ENCODE measurements around the gene TANC1. TPM values are rescaled to one million over a fixed set of nuclear protein-coding genes. Genes with fewer than 3 reads are reported as not detected.

Gene TANC1
- total RNA-seq, 1 donor: 34.7 TPM

DNA sequence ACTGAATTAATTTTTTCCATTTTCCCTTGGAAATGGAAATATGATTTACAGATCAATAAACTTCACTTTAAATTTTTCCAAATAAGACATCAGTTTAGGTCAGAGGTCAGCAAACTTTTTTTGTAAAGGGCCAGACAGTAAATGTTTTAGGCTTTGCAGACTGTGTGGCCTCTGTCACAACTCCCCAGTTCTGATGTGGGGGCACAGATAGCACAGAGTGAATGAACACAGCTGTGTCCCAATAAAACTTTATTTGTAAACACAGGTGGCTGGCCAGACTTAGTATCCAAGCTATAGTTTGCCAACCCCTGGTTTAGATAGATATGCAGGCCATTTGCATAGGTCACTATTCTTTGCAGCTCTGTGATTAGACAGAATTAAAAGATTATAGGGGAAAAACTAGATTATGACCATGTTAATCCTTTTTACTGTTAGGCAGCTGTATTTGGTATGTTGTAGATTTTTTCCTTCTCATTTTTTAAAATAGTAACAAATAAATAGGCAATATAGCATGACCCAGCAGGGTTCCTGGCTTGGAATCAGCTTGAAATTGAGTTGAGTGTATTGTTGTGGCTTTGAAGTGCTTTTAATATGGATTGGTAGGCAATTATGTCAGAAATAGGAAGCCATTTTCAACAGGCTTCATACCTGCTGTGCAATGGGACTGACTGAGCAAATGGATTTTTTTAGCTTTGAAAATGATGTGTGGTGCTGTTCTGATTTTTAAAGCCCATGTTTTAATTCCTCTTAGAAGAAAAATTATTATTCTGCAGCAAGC is 258.4 kb downstream of the TANC1 start:
- H3K27ac ChIP-seq (ENCODE audit: low read depth, low read length): no peak overlapping the region

DNA sequence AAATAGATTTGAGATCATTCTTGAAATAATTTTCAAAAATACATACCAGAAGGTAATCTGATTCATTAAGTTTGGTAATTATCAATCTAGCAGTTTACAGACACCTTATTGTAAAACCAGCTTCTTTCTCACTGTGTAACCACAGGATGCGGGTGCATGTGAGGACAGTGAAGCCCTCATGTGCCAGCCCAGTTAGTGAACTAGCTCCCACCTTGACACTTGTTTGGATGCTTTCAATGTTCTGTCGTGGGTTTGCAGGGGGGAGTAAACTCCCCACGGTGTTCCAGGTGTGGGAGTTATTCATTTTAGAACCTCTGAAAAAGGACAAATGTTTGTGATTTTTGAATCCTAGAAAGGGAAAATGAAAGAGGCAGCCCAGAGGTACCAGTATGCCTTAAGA is 259.0 kb downstream of the TANC1 start:
- TF ChIP-seq, protein P1, sequence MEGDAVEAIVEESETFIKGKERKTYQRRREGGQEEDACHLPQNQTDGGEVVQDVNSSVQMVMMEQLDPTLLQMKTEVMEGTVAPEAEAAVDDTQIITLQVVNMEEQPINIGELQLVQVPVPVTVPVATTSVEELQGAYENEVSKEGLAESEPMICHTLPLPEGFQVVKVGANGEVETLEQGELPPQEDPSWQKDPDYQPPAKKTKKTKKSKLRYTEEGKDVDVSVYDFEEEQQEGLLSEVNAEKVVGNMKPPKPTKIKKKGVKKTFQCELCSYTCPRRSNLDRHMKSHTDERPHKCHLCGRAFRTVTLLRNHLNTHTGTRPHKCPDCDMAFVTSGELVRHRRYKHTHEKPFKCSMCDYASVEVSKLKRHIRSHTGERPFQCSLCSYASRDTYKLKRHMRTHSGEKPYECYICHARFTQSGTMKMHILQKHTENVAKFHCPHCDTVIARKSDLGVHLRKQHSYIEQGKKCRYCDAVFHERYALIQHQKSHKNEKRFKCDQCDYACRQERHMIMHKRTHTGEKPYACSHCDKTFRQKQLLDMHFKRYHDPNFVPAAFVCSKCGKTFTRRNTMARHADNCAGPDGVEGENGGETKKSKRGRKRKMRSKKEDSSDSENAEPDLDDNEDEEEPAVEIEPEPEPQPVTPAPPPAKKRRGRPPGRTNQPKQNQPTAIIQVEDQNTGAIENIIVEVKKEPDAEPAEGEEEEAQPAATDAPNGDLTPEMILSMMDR (IDR thresholded peaks at IDR 0.05; ENCODE audit: extremely low read depth, low read depth, low read length): no peak
- Histone ChIP-seq H3K4me2 (ENCODE audit: insufficient read depth, low read length) (no peak overlapping the region), H3K27me3 (ENCODE audit: insufficient read depth, low read length) (no peaks in the 10 kb centered on the region), H4K20me1 (ENCODE audit: insufficient read depth, low read length) (no peaks in the 10 kb centered on the region), H2AFZ (ENCODE audit: low read length) (no peak overlapping the region), H3K9me3 (ENCODE audit: low read depth, low read length) (no peaks in the 10 kb centered on the region), H3K4me3 (ENCODE audit: insufficient read depth, low read length) (no peak overlapping the region), H3K79me2 (ENCODE audit: insufficient read depth, low read length) (no peaks in the 10 kb centered on the region), H3K36me3 (ENCODE audit: insufficient read depth, low read length) (peaks cover 39% of the 10 kb centered on the region), H3K4me1 (ENCODE audit: insufficient read depth, low read length) (peaks cover 2% of the 10 kb centered on the region), H3K27ac (ENCODE audit: low read depth, low read length) (no peak overlapping the region)
- DNase-seq (ENCODE audit: insufficient read length, low spot score, missing footprints): no peak

More for the DNA sequence above, 258.4 kb downstream of the TANC1 start:
- H3K36me3 ChIP-seq (ENCODE audit: insufficient read depth, low read length): peaks cover 42% of the 10 kb centered on the region
- H3K79me2 ChIP-seq (ENCODE audit: insufficient read depth, low read length): no peaks in the 10 kb centered on the region
- H3K4me3 ChIP-seq (ENCODE audit: insufficient read depth, low read length): no peak overlapping the region
- H4K20me1 ChIP-seq (ENCODE audit: insufficient read depth, low read length): no peaks in the 10 kb centered on the region
- no peaks in the 10 kb centered on the region for H3K4me1 ChIP-seq (ENCODE audit: insufficient read depth, low read length)
- H3K4me2 ChIP-seq (ENCODE audit: insufficient read depth, low read length): no peak overlapping the region
- TF ChIP-seq, protein P1 (IDR thresholded peaks at IDR 0.05; ENCODE audit: extremely low read depth, low read depth, low read length): no peak
- H2AFZ ChIP-seq (ENCODE audit: low read length): no peak overlapping the region
- H3K27me3 ChIP-seq (ENCODE audit: insufficient read depth, low read length): no peaks in the 10 kb centered on the region
- H3K9me3 ChIP-seq (ENCODE audit: low read depth, low read length): no peaks in the 10 kb centered on the region
- DNase-seq (ENCODE audit: insufficient read length, low spot score, missing footprints): no peak

DNA sequence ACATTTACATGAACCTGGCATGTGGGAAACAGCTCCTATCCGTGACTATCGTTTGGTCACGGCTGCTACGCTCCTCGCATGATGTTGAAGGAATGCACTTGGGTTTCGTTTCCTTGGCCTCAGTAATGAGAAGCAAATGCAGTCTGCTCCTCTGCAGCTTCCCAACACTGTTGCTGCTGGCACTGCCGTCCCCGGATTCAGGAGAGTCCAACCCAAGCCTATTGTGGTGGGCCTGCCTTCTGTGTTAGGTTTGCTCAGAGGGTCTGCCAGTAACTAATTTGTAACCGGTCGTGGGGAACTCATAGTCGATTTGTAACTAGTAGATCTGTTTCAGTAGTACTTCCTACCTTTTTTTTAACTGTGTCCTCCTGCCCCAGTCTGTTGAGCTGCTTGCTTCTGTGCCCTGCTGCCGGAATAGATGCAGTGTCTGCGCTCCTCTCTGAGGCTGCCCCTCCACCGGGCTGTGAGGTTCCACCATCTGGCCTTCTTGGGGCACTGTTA is 259.7 kb downstream of the TANC1 start:
- Histone ChIP-seq H3K27ac (ENCODE audit: low read depth, low read length) (no peak overlapping the region), H4K20me1 (ENCODE audit: insufficient read depth, low read length) (no peaks in the 10 kb centered on the region), H3K4me2 (ENCODE audit: insufficient read depth, low read length) (no peak overlapping the region), H3K27me3 (ENCODE audit: insufficient read depth, low read length) (no peaks in the 10 kb centered on the region), H3K4me1 (ENCODE audit: insufficient read depth, low read length) (peaks cover 5% of the 10 kb centered on the region), H3K9me3 (ENCODE audit: low read depth, low read length) (no peaks in the 10 kb centered on the region), H3K4me3 (ENCODE audit: insufficient read depth, low read length) (no peak overlapping the region), H3K79me2 (ENCODE audit: insufficient read depth, low read length) (no peaks in the 10 kb centered on the region), H3K36me3 (ENCODE audit: insufficient read depth, low read length) (peaks cover 39% of the 10 kb centered on the region), H2AFZ (ENCODE audit: low read length) (no peak overlapping the region)
- DNase-seq (ENCODE audit: insufficient read length, low spot score, missing footprints): no peak
- TF ChIP-seq, protein P1 (IDR thresholded peaks at IDR 0.05; ENCODE audit: extremely low read depth, low read depth, low read length): no peak

DNA sequence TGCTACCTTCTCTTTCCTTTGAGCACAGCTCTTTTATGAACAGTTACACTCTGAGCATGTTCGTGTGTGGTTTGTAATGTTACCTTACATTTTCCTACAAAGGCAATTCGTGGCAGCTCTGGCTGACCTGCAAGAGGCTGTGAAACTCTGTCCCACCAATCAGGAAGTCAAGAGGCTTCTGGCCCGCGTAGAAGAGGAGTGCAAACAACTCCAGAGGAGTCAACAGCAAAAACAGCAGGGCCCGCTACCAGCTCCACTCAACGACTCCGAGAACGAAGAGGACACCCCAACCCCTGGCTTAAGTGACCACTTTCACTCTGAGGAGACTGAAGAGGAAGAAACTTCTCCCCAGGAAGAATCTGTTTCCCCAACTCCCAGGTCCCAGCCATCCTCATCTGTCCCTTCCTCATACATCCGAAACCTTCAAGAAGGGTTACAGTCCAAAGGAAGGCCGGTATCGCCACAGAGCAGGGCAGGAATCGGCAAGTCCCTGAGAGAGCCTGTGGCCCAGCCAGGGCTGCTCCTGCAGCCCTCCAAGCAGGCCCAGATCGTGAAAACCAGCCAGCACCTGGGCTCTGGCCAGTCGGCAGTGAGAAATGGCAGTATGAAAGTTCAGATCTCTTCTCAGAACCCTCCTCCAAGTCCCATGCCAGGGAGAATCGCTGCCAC is 261.2 kb downstream of the TANC1 start:
- no peak overlapping the region for H3K4me2 ChIP-seq (ENCODE audit: insufficient read depth, low read length)
- H3K36me3 ChIP-seq (ENCODE audit: insufficient read depth, low read length): peaks cover 32% of the 10 kb centered on the region
- H4K20me1 ChIP-seq (ENCODE audit: insufficient read depth, low read length): no peaks in the 10 kb centered on the region
- H3K4me3 ChIP-seq (ENCODE audit: insufficient read depth, low read length): no peak overlapping the region
- H3K4me1 ChIP-seq (ENCODE audit: insufficient read depth, low read length): peaks cover 5% of the 10 kb centered on the region
- no peaks in the 10 kb centered on the region for H3K79me2 ChIP-seq (ENCODE audit: insufficient read depth, low read length)
- H3K9me3 ChIP-seq (ENCODE audit: low read depth, low read length): no peaks in the 10 kb centered on the region
- TF ChIP-seq, protein P1 (IDR thresholded peaks at IDR 0.05; ENCODE audit: extremely low read depth, low read depth, low read length): no peak
- DNase-seq (ENCODE audit: insufficient read length, low spot score, missing footprints): no peak
- H2AFZ ChIP-seq (ENCODE audit: low read length): no peak overlapping the region
- H3K27ac ChIP-seq (ENCODE audit: low read depth, low read length): no peak overlapping the region
- no peaks in the 10 kb centered on the region for H3K27me3 ChIP-seq (ENCODE audit: insufficient read depth, low read length)

All from osteoblast (primary cell).